ENCODE data around the gene ALDH1A2.

- TF ChIP-seq CTCF (conservative IDR thresholded peaks at IDR 0.05; ENCODE audit: low read depth, low read length) (no peak), EZH2 (IDR thresholded peaks at IDR 0.05; ENCODE audit: low read length, unreplicated experiment) (no peak)
These were observed 13.1 kb upstream of the ALDH1A2 start for GRCh38 chr15:58078591-58078990.

All from PC-3 (cell line).